ENCODE results near the gene FOXB1.

FOXB1 gene

GRCh38 chr15:59999612-60000112 is 4.4 kb upstream of the FOXB1 start:
- DNase-seq: no peak

GRCh38 chr15:60000113-60000823 is 3.8 kb upstream of the FOXB1 start:
- no peak for DNase-seq

- no peak for DNase-seq
Observed at GRCh38 chr15:60000824-60001609, 3.1 kb upstream of the FOXB1 start.

- no peak for DNase-seq
Observed at GRCh38 chr15:60001610-60002527, 2.2 kb upstream of the FOXB1 start.

GRCh38 chr15:60002528-60003218 is 1.4 kb upstream of the FOXB1 start:
- DNase-seq: no peak

GRCh38 chr15:60003243-60004008 is 685 bp upstream of the FOXB1 start:
- DNase-seq: peak; percentile 26

- no peak for DNase-seq
Observed at GRCh38 chr15:60004846-60005351, 788 bp downstream of the FOXB1 start.

- no peak for DNase-seq
Observed at GRCh38 chr15:60005352-60006202, 1.5 kb downstream of the FOXB1 start.

- no peak for DNase-seq
Observed at GRCh38 chr15:60006203-60006862, 2.2 kb downstream of the FOXB1 start.

GRCh38 chr15:60006873-60007272 is 2.8 kb downstream of the FOXB1 start:
- DNase-seq: no peak

GRCh38 chr15:60009124-60009960 is 5.2 kb downstream of the FOXB1 start:
- no peak for DNase-seq

- DNase-seq: no peak
Observed at GRCh38 chr15:60009980-60010732, 6.0 kb downstream of the FOXB1 start.

GRCh38 chr15:60010858-60011257 is 6.7 kb downstream of the FOXB1 start:
- no peak for DNase-seq

- DNase-seq: no peak
Observed at GRCh38 chr15:60012695-60013094, 8.6 kb downstream of the FOXB1 start.

- DNase-seq: no peak
Observed at GRCh38 chr15:60017538-60018520, 13.7 kb downstream of the FOXB1 start.

GRCh38 chr15:60020736-60021135 is 16.6 kb downstream of the FOXB1 start:
- DNase-seq: no peak
